HG02870 (cell line): ENCODE data around the gene SUPT7L.
"Not testable (repeated sequence)": the region's sequence is repeated elsewhere in the genome, so short reads cannot be mapped to it uniquely, and the experiment has no call there.

ENCODE experiments used
- ATAC-seq: cut with Tn5 transposase; IDR thresholded peaks from one replicate; pipeline ENCODE4 v1.9.1; 2021; ENCODE audit warnings: mild to moderate bottlenecking, moderate library complexity; ENCODE audit not compliant: unreplicated experiment

The SUPT7L gene

DNA sequence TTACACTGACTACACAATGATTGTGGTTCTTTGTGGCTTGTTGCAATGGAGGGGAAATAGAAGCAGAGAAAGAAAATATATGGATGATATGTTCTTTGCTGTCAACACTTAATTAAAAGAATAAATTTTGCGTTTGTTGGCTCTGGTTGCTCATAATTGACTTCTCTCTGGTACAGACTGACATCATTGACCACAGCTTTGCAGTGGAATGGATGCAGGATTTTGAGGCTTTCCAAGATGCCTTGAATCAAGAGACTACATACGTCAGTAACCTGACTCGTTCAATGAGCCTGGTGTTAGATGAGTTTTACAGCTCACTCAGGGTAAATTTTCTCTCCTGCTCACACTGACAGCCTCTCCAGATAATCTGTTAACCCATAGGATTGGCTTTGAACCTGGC lies 24.7 kb downstream of the SUPT7L start:
- no peak for ATAC-seq

DNA sequence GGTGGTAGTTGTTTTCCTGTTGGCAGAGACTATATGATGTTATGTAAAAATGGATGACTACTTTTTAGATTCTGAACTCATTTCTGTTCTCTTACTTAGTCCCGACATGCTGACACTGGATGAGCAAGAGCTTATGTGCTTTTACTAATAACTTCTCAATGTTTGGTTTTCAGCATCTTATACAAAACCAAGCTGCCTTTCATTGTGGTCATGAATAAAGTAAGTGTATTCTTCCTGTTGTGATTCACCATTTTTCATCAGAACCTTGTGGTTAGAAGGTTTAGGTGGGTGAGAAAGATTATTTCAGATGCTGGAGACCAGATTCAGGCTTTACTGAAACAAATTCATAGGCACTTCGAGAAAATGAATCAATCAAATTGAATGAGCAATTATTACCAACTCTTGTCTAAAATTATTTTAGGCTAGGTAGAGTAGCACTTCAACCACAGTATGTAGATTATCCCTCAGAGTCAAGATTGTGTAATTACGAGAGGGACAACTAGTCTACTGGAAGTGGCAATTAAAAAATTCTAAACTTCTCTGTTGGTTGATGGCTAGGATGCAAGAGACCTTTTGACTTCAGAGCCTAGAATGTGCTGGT lies 25.3 kb downstream of the SUPT7L start:
- ATAC-seq, result no peak

DNA sequence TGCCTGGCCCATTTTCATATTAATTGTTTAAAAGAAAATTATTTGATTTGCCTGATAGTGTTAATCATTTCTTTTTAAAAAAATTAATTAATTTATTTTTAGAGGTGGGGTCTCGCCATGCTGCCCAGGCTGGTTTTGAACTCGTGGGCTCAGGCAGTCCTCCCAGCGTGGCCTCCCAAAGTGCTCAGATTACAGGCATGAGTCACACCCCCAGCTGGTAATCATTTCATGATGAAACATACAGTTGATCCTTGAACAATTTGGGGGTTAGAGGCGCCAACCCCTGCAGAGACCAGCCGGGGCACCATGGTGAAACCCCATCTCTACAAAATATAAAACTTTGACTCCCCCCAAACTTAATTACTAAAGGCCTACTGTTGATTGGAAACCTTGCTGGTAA lies 26.6 kb downstream of the SUPT7L start:
- ATAC-seq, result no peak

DNA sequence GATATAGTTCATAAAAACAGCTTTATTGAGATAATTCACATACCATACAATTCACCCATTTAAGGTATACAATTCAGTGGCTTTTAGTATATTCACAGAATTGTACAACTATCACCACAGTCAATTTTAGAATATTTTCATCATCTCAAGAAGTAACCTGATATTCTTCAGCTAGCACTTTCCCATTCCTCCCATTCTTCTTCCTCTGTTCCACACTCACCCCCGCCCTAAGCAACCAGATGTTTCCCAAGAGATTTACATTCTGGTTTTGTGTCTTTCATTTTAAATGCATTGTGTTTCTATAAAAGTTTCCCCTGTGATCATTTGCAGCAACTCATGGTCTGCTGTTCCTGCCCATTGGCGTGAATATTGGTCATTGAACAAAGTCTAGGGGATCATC lies 29.1 kb downstream of the SUPT7L start:
- ATAC-seq, result no peak

DNA sequence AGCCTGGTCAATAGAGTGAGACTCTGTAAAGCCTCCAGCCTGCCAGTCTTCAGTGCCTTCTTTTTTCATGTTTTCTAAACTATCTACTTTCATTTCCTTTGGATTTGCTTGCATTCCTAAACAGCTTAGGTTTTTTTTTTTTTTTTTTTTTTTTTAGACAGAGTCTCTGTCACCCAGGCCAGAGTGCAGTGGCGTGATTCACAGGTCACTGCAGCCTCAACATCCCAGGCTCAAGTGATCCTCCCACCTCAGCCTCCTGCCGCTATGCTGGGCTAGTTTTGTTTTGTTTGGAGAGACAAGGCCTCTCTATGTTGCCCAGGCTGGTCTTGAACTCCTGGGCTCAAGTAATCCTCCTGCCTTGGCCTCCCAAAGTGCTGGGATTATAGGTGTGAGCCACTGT lies 33.2 kb downstream of the SUPT7L start:
- ATAC-seq, result not testable (repeated sequence)

DNA sequence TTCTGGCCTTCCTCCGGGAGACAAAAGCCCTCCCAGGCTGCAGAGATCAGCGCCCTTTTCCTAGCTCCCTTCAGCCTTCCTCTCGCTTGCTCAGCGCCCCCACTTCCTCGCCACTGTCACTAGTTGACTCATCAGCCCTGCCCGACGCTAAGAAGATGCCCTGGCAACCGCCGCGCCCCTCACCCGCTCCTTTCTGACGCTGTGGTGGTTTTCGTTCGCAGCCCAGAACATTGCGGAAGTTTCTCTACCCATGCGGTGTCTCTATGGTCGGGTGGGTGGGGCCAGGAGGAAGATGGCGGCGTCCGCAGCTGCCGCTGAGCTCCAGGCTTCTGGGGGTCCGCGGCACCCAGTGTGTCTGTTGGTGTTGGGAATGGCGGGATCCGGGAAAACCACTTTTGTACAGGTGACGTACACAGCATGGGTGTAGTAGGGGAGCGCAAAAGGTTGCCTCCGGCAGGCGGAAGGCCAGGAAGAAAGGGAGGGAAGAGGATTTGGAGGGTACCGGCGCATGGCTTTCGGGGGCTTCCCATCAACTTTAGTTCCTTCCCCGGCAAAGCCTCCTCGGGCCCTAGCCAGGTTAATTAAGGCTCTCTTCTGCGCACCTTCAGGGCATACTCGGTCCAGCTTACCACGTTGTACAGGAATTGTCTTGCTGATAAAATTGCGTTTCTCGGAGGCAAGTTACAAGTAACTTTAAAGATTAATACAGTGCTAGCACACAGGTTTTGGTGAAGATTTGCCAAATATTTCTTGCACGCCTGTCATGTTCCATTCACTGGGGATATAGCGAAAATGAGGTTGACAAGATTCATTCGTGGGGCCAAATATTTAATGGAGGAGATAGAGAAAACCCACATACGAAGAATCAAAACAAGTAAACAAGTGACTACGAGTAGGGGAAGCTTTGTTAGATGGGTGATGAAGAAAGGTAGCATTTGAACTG lies 34.4 kb downstream of the SUPT7L start, which contains the start of the genes CCDC121 and GPN1:
Gene CCDC121, minus strand, starts transcription at position 246 of the 943 bp plus-strand sequence. CDS start 1,213 bp downstream, outside the sequence.
Gene GPN1, plus strand, starts transcription at position 284 of the 943 bp plus-strand sequence. Its CDS starts 9 bp downstream, at position 293.
- peak; percentile 98 for ATAC-seq

DNA sequence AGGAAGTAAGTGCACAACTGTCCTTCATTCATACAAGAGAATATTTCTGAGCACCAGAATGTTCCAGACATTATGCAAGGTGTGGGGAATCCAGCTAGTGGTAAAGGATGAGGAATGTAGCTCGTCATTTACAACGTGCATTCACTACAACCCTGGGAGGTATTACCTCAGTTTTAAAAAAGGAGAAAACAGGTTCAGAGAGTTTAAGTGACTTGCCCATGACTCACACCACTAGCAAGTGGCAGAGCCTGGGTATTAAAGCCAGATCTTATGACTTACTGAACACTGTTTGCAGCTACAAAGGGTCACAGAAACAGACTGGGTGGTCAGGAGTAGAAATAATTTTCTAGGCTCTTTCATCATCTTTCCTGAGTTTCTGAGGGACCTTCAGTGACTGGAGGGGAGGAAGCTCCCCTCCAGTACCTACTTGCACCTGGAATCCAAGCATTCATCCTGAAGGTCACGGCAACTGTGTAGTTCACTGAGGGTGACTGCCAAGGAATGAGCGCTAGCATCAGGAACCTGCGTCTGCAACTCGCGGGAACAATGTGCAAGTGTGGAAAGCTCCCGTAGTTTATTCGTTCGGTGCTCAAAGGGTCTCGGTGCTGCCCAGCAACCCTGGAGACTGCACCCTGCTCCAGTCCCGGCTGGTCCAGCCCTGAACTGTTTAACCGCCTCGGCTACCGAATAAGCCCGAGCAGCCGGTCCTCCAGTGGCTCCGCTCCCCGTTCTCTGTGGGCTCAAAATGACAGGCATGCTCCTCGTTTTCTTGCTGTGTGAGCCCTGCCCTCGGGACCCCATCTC lies 35.2 kb downstream of the SUPT7L start:
- ATAC-seq, result peak; percentile 11

DNA sequence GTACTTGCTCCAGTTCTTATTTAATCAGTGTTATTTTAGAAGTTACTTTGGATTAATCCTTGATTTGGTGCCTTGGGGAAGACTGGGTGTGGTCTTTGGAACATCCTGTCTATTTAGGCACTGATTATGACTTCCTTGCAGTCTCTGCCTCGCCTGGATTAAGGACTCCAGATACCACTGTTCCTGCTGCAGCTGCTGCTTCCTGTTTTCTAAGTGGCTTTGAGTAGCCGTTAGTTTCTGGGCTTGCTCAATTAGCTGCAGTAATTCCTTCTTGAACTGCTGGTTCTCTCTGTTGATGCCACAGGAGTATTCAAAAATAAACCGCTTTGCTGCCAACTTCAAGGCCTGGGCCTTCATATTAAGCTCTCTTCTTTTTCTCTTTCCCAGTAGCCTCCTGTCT lies 36.5 kb downstream of the SUPT7L start:
- ATAC-seq, result not testable (repeated sequence)

DNA sequence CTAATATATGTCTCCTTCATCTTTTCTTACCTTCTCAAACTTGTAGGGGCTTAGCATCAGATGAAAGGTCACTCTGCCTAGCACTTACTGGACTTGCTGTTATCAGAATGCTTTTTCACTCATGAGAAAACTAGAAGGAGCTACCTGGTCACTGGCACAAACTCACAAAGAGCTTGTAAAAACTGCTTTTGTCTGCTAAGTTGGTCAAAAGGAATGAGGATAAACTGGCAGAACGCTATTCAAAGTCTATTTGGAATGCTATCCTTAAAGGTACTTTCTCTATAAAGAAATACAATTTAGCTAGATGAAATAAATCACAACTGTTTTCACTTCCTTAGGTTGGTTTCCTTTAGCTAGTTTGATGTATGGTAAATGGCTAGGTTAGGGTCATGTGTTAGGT lies 37.1 kb downstream of the SUPT7L start:
- not testable (repeated sequence) for ATAC-seq

DNA sequence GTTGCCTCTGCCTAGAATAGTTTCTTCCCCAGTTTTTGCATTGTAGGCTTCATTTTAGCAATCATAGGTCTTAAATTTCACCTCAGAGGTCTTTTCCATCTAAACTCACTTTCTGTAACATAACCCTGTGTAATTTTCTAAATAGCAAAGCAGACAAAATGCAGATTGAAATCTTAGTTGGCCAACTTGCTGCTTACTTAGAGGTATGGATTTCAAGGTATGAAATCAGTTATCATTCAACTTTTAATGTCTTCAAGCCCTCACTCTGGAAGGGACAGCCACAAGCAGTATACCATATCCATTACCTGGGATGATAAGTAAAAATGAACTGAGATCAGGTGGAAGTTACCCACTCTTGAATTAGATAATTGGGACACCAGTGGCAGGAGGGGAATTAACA lies 38.5 kb downstream of the SUPT7L start:
- no peak for ATAC-seq

DNA sequence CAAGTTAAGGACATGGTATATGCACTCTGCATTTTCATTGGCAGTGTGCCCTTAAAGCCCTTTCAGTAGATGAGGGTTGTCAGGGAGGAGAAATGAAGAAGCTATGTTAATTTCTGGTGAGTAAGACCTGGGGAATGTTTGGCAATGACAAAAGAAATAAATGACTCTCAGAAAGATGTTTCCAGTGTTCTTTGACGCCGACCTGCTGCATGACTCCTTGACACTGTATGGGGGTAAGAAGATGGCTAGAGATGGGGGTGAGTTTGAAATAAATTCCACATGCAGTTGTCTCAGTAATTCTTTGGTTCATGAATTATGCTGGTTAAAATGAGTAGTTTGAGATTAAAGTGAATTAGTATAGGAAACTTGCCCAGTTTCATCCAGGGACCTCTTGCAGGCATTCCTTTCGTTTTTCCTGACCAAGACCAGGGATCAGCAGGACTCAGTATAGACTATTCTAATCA lies 40.5 kb downstream of the SUPT7L start:
- no peak for ATAC-seq

DNA sequence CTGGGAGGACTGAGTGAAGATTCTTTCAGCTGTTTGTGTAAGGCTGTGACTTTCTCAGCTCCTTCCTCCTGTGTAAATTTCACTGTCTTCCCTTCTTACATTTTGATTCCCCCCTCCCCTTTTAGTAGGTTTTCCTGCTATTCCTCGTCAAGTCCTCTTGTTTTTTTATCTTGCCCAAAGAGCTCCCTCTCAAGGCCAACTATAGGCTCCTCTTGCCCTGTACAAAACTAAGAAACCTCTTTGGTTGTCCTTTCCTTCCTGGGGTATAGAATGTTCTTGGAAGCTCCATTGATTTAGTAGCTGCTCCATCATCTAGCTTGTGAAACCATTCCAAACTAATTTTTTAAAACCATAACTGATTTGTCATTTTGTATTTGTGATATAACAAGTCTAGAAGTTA lies 41.9 kb downstream of the SUPT7L start:
- no peak for ATAC-seq

DNA sequence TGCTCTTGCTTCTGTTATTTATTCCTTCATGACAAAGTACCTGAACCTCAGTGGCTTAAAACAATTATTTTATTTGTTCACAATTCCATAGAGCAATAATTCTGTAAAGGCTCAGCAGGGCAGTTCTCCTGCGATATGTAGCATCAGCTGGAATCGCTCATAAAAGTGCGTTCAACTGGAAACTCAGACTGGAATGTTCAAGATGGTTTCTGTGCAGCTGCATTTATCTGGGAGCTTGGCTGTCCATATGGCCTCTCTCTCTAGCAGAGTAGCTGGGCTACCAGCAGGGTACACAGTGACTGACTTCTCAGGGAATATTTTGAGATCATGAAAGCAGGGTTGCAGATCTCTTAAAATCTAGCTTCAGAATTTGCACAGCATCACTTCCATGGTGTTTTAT lies 48.1 kb downstream of the SUPT7L start:
- no peak for ATAC-seq

DNA sequence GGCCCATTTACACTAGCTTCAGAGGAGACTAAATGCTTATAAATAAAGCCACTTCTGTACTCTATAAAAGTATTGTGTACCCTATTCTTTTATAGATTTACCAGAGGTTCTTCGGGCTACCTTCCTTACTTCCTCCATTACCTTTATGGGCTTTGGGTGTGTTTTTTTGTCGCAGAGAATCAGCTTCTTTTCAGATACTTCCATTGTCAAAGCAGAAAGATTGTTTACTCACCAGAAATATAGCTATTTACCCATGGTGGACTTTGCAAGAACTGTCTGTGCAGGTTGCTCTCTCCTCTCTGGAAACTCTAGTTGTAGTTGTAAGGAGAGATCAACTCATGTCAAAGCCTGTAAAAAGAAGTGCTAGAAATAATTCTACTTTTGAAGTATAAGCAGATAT lies 49.4 kb downstream of the SUPT7L start:
- no peak for ATAC-seq

DNA sequence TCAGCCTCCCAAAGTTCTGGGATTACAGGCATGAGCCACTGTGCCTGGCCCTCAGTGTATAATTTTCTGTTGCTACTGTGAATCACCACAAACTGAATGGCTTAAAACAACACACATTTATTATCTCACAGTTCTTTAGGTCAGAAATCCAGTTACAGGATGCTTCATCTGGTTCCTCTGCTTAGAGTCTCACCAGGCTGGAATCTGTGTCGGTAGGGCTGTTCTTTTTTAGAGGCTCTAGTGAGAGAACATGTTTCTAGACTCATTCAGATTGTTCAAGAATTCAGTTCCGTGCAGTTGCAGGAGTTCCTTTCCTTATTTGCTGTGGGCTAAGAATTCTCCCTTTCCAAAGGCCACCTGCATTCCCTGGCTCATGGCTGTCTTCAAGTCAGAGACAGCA lies 56.8 kb downstream of the SUPT7L start:
- no peak for ATAC-seq
